ENCODE results near the gene NRF1. TPM values are rescaled to one million over a fixed set of nuclear protein-coding genes. Genes with fewer than 3 reads are reported as not detected.

Gene NRF1
- total and polyA plus RNA-seq, 2 of the 8 experiments (the other 6 are each of a cell fraction or from before 2014, with no cell fraction given), result 18.2 to 21.4 TPM

GRCh38 chr7:129615018-129615417, 3.5 kb downstream of the NRF1 start (continued):
- no peak for TF ChIP-seq TAF1 (IDR thresholded peaks at IDR 0.05; ENCODE audit: low read depth, low read length)
- TF ChIP-seq RBBP5 (IDR thresholded peaks at IDR 0.05; ENCODE audit: borderline replicate concordance, low read depth, low read length), result no peak
- no peak for TF ChIP-seq CEBPB (IDR thresholded peaks at IDR 0.05; ENCODE audit: low read depth, low read length)
- no peak for TF ChIP-seq POLR2A (IDR thresholded peaks at IDR 0.05; ENCODE audit: control extremely low read depth in 1 of 2, low read depth in 2 of 2, low read length in 2 of 2)
